GM23248 (cell line): ENCODE results near the gene COPA. TPM values are rescaled to one million over a fixed set of nuclear protein-coding genes. Genes with fewer than 3 reads are reported as not detected.

Experiments used
- DNase-seq: peaks from one replicate; pipeline ENCODE4 v3.0.0-alpha.2; 2015
- H2AFZ ChIP-seq: fragments of 200-600 bp; sonication (generic); 2 replicates; pipeline ENCODE4 v1.6.1; 2016; ENCODE audit warnings: antibody characterized with exemption
- H3F3A ChIP-seq: fragments of 200-600 bp; sonication (generic); 2 replicates; pipeline ENCODE4 v1.6.1; 2016; ENCODE audit warnings: mild to moderate bottlenecking, antibody characterized with exemption, mixed run types; ENCODE audit not compliant: insufficient read depth
- H3K27ac ChIP-seq: fragments of 200-600 bp; sonication (generic); 2 replicates; pipeline ENCODE4 v1.5.1; 2016; ENCODE audit warnings: mild to moderate bottlenecking
- H3K27me3 ChIP-seq: fragments of 200-600 bp; sonication (generic); replicated peaks from 2 replicates; pipeline ENCODE4 v1.6.1; 2016; ENCODE audit warnings: mild to moderate bottlenecking; ENCODE audit not compliant: insufficient read depth
- H3K36me3 ChIP-seq: fragments of 200-600 bp; sonication (generic); 2 replicates; pipeline ENCODE4 v1.6.1; 2016; ENCODE audit warnings: low read depth, mild to moderate bottlenecking
- H3K4me1 ChIP-seq: fragments of 200-600 bp; sonication (generic); 2 replicates; pipeline ENCODE4 v1.6.1; 2016; ENCODE audit warnings: mild to moderate bottlenecking; ENCODE audit not compliant: insufficient read depth
- H3K4me2 ChIP-seq: fragments of 200-600 bp; sonication (generic); one replicate; pipeline ENCODE4 v1.6.1; 2016; ENCODE audit warnings: mild to moderate bottlenecking; ENCODE audit not compliant: unreplicated experiment
- H3K4me3 ChIP-seq: fragments of 200-600 bp; sonication (generic); 2 replicates; pipeline ENCODE4 v1.5.1; 2016; ENCODE audit warnings: mild to moderate bottlenecking
- H3K79me2 ChIP-seq: fragments of 200-600 bp; sonication (generic); 2 replicates; pipeline ENCODE4 v1.6.1; 2016; ENCODE audit warnings: mild to moderate bottlenecking; ENCODE audit not compliant: insufficient read depth
- H3K9ac ChIP-seq: fragments of 200-600 bp; sonication (generic); 2 replicates; pipeline ENCODE4 v1.6.1; 2016; ENCODE audit warnings: mild to moderate bottlenecking
- H3K9me2 ChIP-seq: fragments of 200-600 bp; sonication (generic); 2 replicates; pipeline ENCODE4 v1.6.1; 2016; ENCODE audit warnings: mixed run types, mild to moderate bottlenecking, moderate library complexity; ENCODE audit not compliant: insufficient read depth
- H3K9me3 ChIP-seq: fragments of 200-600 bp; sonication (generic); one replicate; pipeline ENCODE4 v1.6.1; 2017; ENCODE audit warnings: low read depth
- H4K20me1 ChIP-seq: fragments of 200-600 bp; sonication (generic); 2 replicates; pipeline ENCODE4 v1.6.0; 2016; ENCODE audit not compliant: insufficient read depth
- EZH2 ChIP-seq: fragments of 200-600 bp; sonication (generic); IDR thresholded peaks from 2 replicates; pipeline ENCODE4 v1.6.1; 2018; ENCODE audit warnings: antibody characterized with exemption, mild to moderate bottlenecking; ENCODE audit not compliant: insufficient read depth, poor library complexity, severe bottlenecking
- EZH2phosphoT487 ChIP-seq: fragments of 200-600 bp; sonication (generic); IDR thresholded peaks from 2 replicates; pipeline ENCODE4 v1.6.1; 2018; ENCODE audit warnings: antibody characterized with exemption, moderate library complexity, mild to moderate bottlenecking, low read depth; ENCODE audit not compliant: insufficient read depth
- WGBS, 2 experiments: methylation state at CpG; one replicate each; pipeline ENCODE4 v1.1.6; 2015 to 2017; ENCODE audit warnings: low lambda C conversion rate in 2 of 2, low coverage in 1 of 2; ENCODE audit errors: missing lambda C conversion rate in 2 of 2; 5-methylcytosine and 5-hydroxymethylcytosine counted together
- in situ Hi-C: fragments of 300-500 bp; cut with MboI; formaldehyde crosslinking; loops from 2 replicates; pipeline ENCODE4 v1.15.0; 2020
- polyA plus RNA-seq: library from polyadenylated mRNA; unstranded; fragments of >200 nt; fragmentation: Nextera tagmentation; extraction: Ambion mirVana; gene quantifications from 2 replicates; pipeline ENCODE4 v1.2.1, GENCODE V29; 2016
- small RNA-seq: library from RNA; depleted of rRNA; stranded (forward); fragments of <200 nt; gene quantifications from one replicate; pipeline ENCODE3, GENCODE V24; 2014; ENCODE audit warnings: low read depth, low replicate concordance
- total RNA-seq: library from RNA; depleted of rRNA; stranded (reverse); fragments of >200 nt; shearing (Covaris generic); gene quantifications from 2 replicates; pipeline ENCODE4 v1.2.3, GENCODE V29; 2014; rRNA removed

Gene COPA
- total and polyA plus RNA-seq, 2 experiments from 2014 or later, result 194 to 212 TPM

DNA sequence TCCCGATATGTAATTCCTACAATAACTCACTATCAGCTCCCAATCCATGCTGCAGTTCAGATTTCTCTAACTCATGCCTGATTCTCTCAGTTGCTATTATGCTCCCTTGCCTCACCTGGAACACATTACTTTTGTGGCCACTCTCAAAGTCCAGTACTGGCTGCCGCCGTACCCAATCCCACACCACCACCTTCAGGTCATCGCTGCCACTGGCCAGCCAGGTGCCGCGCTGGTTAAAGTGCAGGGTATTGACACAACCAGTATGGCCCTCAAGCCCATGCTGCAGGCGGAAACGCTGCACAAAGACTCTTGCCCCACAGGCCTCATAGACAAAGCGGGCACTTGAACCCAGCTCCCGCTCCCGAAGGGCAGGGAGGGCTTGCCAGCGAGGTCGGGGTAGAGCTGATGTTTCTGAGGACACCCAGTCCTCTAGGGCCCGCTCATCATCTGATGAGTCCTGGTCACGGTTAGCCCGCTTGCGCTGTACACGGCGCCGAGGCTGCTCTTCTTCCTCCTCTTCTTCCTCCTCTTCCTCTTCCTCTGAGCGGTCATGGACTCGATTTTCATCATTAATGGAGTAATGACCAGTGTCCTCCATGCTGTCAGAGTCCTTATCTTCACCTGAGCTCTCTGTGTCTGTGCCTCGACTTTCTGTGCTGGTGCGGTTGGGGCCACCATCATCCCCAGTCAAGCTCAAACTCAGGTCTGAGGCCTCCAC lies 103.3 kb downstream of the COPA start:
- Histone ChIP-seq H4K20me1 (no peaks in the 10 kb centered on the region), H3K9ac (no peak overlapping the region), H3K9me2 (no peaks in the 10 kb centered on the region), H3K79me2 (peaks cover 34% of the 10 kb centered on the region), H3K27me3 (no peaks in the 10 kb centered on the region), H3K27ac (no peak overlapping the region), H3K4me1 (no peaks in the 10 kb centered on the region), H3K36me3 (peaks cover 45% of the 10 kb centered on the region), H3K9me3 (no peaks in the 10 kb centered on the region), H3F3A (no peaks in the 10 kb centered on the region), H3K4me2 (no peak overlapping the region), H2AFZ (no peak overlapping the region), H3K4me3 (no peak overlapping the region)
- 92 to 94% methylated on average over 24 of the region's 24 CpGs for WGBS, 2 experiments
- no peak for DNase-seq
- TF ChIP-seq EZH2, result no peak
- no peak for TF ChIP-seq EZH2phosphoT487
- in situ Hi-C loops, result no loop called here

Small RNA genes lying within 50 kb of the gene (small RNA-seq; reads per million reads assigned to genes)
- gene RF00019 (not detected), gene RNU4-42P (0.37 reads per million)

Other genes starting within 250 kb of the COPA start
- gene IGSF8, start 244.6 kb downstream of the COPA start, total RNA-seq, result 43.3 and 52.2 TPM in 2 replicates
- gene IGSF8, start 244.6 kb downstream of the COPA start, polyA plus RNA-seq, result 32.9 and 34.6 TPM in 2 replicates
- gene ATP1A2, start 227.5 kb downstream of the COPA start, total RNA-seq, result 0.11 and 0.13 TPM in 2 replicates
- 0.14 and 0.30 TPM in 2 replicates for gene ATP1A2, start 227.5 kb downstream of the COPA start, polyA plus RNA-seq
- gene ATP1A4, start 191.6 kb downstream of the COPA start, total RNA-seq, result not detected in 2 replicates
- not detected in 2 replicates for gene ATP1A4, start 191.6 kb downstream of the COPA start, polyA plus RNA-seq
- gene CASQ1, start 152.7 kb downstream of the COPA start, total RNA-seq, result 0.11 and 0.51 TPM in 2 replicates
- 0.10 TPM in 1 of 2 replicates, not detected in the other for gene CASQ1, start 152.7 kb downstream of the COPA start, polyA plus RNA-seq
- gene PEA15, start 137.9 kb downstream of the COPA start, total RNA-seq, result 368 and 415 TPM in 2 replicates
- gene PEA15, start 137.9 kb downstream of the COPA start, polyA plus RNA-seq, result 638 and 651 TPM in 2 replicates
- 58.9 and 79.7 TPM in 2 replicates for gene DCAF8, start 80.7 kb downstream of the COPA start, total RNA-seq
- gene DCAF8, start 80.7 kb downstream of the COPA start, polyA plus RNA-seq, result 78.9 and 80.4 TPM in 2 replicates
- gene PEX19, start 58.1 kb downstream of the COPA start, total RNA-seq, result 48.4 and 52.4 TPM in 2 replicates
- gene PEX19, start 58.1 kb downstream of the COPA start, polyA plus RNA-seq, result 38.9 and 43.9 TPM in 2 replicates
- 104 and 110 TPM in 2 replicates for gene NCSTN, start 133 bp upstream of the COPA start, total RNA-seq
- 138 and 147 TPM in 2 replicates for gene NCSTN, start 133 bp upstream of the COPA start, polyA plus RNA-seq
- not detected in 2 replicates for gene NHLH1, start 23.8 kb upstream of the COPA start, total RNA-seq
- 0.16 and 0.31 TPM in 2 replicates for gene NHLH1, start 23.8 kb upstream of the COPA start, polyA plus RNA-seq
- gene VANGL2, start 57.3 kb upstream of the COPA start, total RNA-seq, result not detected in 2 replicates
- not detected in 2 replicates for gene VANGL2, start 57.3 kb upstream of the COPA start, polyA plus RNA-seq
- gene SLAMF6, start 180.0 kb upstream of the COPA start, total RNA-seq, result not detected in 2 replicates
- gene SLAMF6, start 180.0 kb upstream of the COPA start, polyA plus RNA-seq, result not detected in 2 replicates
- gene CD84, start 236.2 kb upstream of the COPA start, total RNA-seq, result not detected in 2 replicates
- not detected in 2 replicates for gene CD84, start 236.2 kb upstream of the COPA start, polyA plus RNA-seq